Liver (tissue), 9 donors: ENCODE data around the gene BMAL1. TPM values are rescaled to one million over a fixed set of nuclear protein-coding genes. Genes with fewer than 3 reads are reported as not detected.

Experiments
- DNase-seq: peaks from one replicate; pipeline ENCODE4 v3.0.0-alpha.2; 2017; ENCODE audit warnings: low spot score
- H3K27ac ChIP-seq, 2 donors: one replicate each; pipeline ENCODE4 v1.7.0; 2013; ENCODE audit warnings: inconsistent platforms in 2 of 2, low read length in 2 of 2, control low read depth in 1 of 2, low read depth in 1 of 2, mild to moderate bottlenecking in 1 of 2
- H3K27me3 ChIP-seq, 4 donors: one replicate each; pipeline versions ENCODE4 v1.6.1 to v1.7.0; 2013; ENCODE audit warnings: low read length in 3 of 4, inconsistent platforms in 1 of 4, mild to moderate bottlenecking in 1 of 4, moderate library complexity in 1 of 4; ENCODE audit not compliant: control insufficient read depth in 4 of 4, insufficient read depth in 4 of 4
- H3K36me3 ChIP-seq, 4 donors: one replicate each; pipeline versions ENCODE4 v1.6.1 to v1.7.0; 2013; ENCODE audit warnings: low read length in 3 of 4, mild to moderate bottlenecking in 3 of 4, low read depth in 1 of 4, moderate library complexity in 1 of 4; ENCODE audit not compliant: control insufficient read depth in 4 of 4, insufficient read depth in 3 of 4
- H3K4me1 ChIP-seq, 4 donors: one replicate each; pipeline versions ENCODE4 v1.6.1 to v1.7.0; 2013; ENCODE audit warnings: low read length in 3 of 4, mild to moderate bottlenecking in 3 of 4, moderate library complexity in 1 of 4; ENCODE audit not compliant: control insufficient read depth in 4 of 4, insufficient read depth in 4 of 4
- H3K4me3 ChIP-seq, 3 donors: one replicate each; pipeline versions ENCODE4 v1.6.1 to v1.7.0; 2013; ENCODE audit warnings: low read length in 3 of 3, control low read depth in 1 of 3, low read depth in 1 of 3, mild to moderate bottlenecking in 1 of 3
- H3K9ac ChIP-seq, 2 donors: one replicate each; pipeline ENCODE4 v1.7.0; 2013; ENCODE audit warnings: low read length in 2 of 2, mild to moderate bottlenecking in 2 of 2, moderate library complexity in 2 of 2, control low read depth in 1 of 2, low read depth in 1 of 2
- H3K9me3 ChIP-seq, 4 donors: one replicate each; pipeline versions ENCODE4 v1.6.1 to v1.7.0; 2013; ENCODE audit warnings: low read length in 3 of 4; ENCODE audit not compliant: control insufficient read depth in 4 of 4
- ATF3 ChIP-seq: IDR thresholded peaks from 2 replicates; pipeline ENCODE4 v1.6.1; 2016; ENCODE audit warnings: antibody characterized with exemption
- EGR1 ChIP-seq, 2 donors: IDR thresholded peaks; 2 replicates each; pipeline ENCODE4 v1.6.1; 2016 to 2018; ENCODE audit warnings: antibody characterized with exemption in 2 of 2, low read depth in 2 of 2
- FOXA1 ChIP-seq: IDR thresholded peaks from 2 replicates; pipeline ENCODE4 v1.6.1; 2016; ENCODE audit warnings: antibody characterized with exemption
- GABPA ChIP-seq, 2 donors: IDR thresholded peaks in 1 of 2; conservative IDR thresholded peaks in 1 of 2; 2 replicates each; pipeline ENCODE4 v1.6.1; 2016; ENCODE audit warnings: antibody characterized with exemption in 2 of 2, mild to moderate bottlenecking in 1 of 2, moderate library complexity in 1 of 2
- HNF4A ChIP-seq, 2 donors: conservative IDR thresholded peaks; 2 replicates each; pipeline ENCODE4 v1.6.1; 2016; ENCODE audit warnings: antibody characterized with exemption in 2 of 2, mild to moderate bottlenecking in 2 of 2
- NR2F2 ChIP-seq: IDR thresholded peaks from 2 replicates; pipeline ENCODE4 v1.6.1; 2016; ENCODE audit warnings: antibody characterized with exemption
- RAD21 ChIP-seq, 2 donors: IDR thresholded peaks; 2 replicates each; pipeline ENCODE4 v1.6.1; 2016; ENCODE audit warnings: antibody characterized with exemption in 2 of 2, mild to moderate bottlenecking in 2 of 2
- SP1 ChIP-seq: IDR thresholded peaks from 2 replicates; pipeline ENCODE4 v1.6.1; 2018; ENCODE audit warnings: antibody characterized with exemption, mild to moderate bottlenecking
- YY1 ChIP-seq: IDR thresholded peaks from 2 replicates; pipeline ENCODE4 v1.6.1; 2016; ENCODE audit warnings: antibody characterized with exemption, mild to moderate bottlenecking
- WGBS: extraction: QIAGEN DNeasy Blood & Tissue Kit; methylation state at CpG from one replicate; pipeline ENCODE4 v1.1.7; 2013; 5-methylcytosine and 5-hydroxymethylcytosine counted together
- polyA plus RNA-seq, 2 donors: library from polyadenylated mRNA; stranded (reverse) in 1 of 2; unstranded in 1 of 2; fragments of 200-250 nt in 1 of 2; fragments of >200 nt in 1 of 2; fragmentation: Nextera tagmentation in 1 of 2; extraction: Ambion mirVana in 1 of 2; gene quantifications; one replicate each; pipeline versions ENCODE4 v1.2.1 to v1.2.3, GENCODE V29; 2013 to 2015
- total RNA-seq, 2 donors: library from RNA; depleted of rRNA; stranded (reverse); fragments of >200 nt; gene quantifications; one replicate each; pipeline ENCODE4 v1.2.3, GENCODE V29; 2014
- TF ChIP-seq, protein P1 (sequence below): IDR thresholded peaks from 2 replicates; pipeline ENCODE4 v1.6.1; 2016; ENCODE audit warnings: antibody characterized with exemption
- TF ChIP-seq, protein P2 (sequence below): fragments of 150-350 bp; IDR thresholded peaks from 2 replicates; pipeline ENCODE4 v1.5.1; 2017; ENCODE audit warnings: improper control_type of control experiment, low read depth, low read length; ENCODE audit not compliant: missing input control
- TF ChIP-seq, protein P3 (sequence below): IDR thresholded peaks from 2 replicates; pipeline ENCODE4 v1.6.1; 2016; ENCODE audit warnings: antibody characterized with exemption, mild to moderate bottlenecking
- donor health status: healthy.
- donor health status: healthy.
- donor health status: healthy.
- donor health status: healthy.
- donor health status: healthy.

BMAL1 gene
- total and polyA plus RNA-seq, 4 donors = 4.7 to 39.0 (median 15.0) TPM

GRCh38 chr11:13320688-13321087 is 43.1 kb downstream of the BMAL1 start:
- Histone ChIP-seq H3K27me3 (no peaks in the 10 kb centered on the region), H3K4me3 (no peak overlapping the region), H3K9me3 (no peaks in the 10 kb centered on the region), H3K27ac (no peak overlapping the region), H3K36me3 (peaks cover 0 to 4% (median 0%) of the 10 kb centered on the region in 4 donors), H3K4me1 (peaks cover 6 to 44% (median 35%) of the 10 kb centered on the region in 4 donors), H3K9ac (no peak overlapping the region)
- TF ChIP-seq, protein P1, sequence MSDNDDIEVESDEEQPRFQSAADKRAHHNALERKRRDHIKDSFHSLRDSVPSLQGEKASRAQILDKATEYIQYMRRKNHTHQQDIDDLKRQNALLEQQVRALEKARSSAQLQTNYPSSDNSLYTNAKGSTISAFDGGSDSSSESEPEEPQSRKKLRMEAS = no peak
- TF ChIP-seq SP1 (no peak), HNF4A (conservative IDR thresholded peaks at IDR 0.05) (no peak), YY1 (no peak), ATF3 (no peak)
- WGBS = 86% methylated on average over 3 of the region's 3 CpGs
- DNase-seq = no peak

GRCh38 chr11:13321431-13321830 is 43.8 kb downstream of the BMAL1 start:
- Histone ChIP-seq H3K9ac (no peak overlapping the region), H3K4me1 (peaks cover 3 to 38% (median 29%) of the 10 kb centered on the region in 4 donors), H3K27ac (no peak overlapping the region), H3K4me3 (no peak overlapping the region), H3K36me3 (peaks cover 0 to 4% (median 0%) of the 10 kb centered on the region in 4 donors), H3K27me3 (no peaks in the 10 kb centered on the region), H3K9me3 (no peaks in the 10 kb centered on the region)
- TF ChIP-seq RAD21 (IDR thresholded peaks at IDR 0.05) = no peak
- no peak for TF ChIP-seq SP1
- TF ChIP-seq, protein P1 = no peak
- no peak for TF ChIP-seq GABPA (IDR thresholded peaks at IDR 0.05 in 1 of 2, conservative IDR thresholded peaks at IDR 0.05 in 1 of 2)
- no peak for TF ChIP-seq EGR1 (IDR thresholded peaks at IDR 0.05; ENCODE audit: low read depth in 2 of 2)
- TF ChIP-seq, protein P2, sequence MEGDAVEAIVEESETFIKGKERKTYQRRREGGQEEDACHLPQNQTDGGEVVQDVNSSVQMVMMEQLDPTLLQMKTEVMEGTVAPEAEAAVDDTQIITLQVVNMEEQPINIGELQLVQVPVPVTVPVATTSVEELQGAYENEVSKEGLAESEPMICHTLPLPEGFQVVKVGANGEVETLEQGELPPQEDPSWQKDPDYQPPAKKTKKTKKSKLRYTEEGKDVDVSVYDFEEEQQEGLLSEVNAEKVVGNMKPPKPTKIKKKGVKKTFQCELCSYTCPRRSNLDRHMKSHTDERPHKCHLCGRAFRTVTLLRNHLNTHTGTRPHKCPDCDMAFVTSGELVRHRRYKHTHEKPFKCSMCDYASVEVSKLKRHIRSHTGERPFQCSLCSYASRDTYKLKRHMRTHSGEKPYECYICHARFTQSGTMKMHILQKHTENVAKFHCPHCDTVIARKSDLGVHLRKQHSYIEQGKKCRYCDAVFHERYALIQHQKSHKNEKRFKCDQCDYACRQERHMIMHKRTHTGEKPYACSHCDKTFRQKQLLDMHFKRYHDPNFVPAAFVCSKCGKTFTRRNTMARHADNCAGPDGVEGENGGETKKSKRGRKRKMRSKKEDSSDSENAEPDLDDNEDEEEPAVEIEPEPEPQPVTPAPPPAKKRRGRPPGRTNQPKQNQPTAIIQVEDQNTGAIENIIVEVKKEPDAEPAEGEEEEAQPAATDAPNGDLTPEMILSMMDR = no peak
- no peak for TF ChIP-seq FOXA1
- TF ChIP-seq HNF4A (conservative IDR thresholded peaks at IDR 0.05) = no peak
- TF ChIP-seq, protein P3, sequence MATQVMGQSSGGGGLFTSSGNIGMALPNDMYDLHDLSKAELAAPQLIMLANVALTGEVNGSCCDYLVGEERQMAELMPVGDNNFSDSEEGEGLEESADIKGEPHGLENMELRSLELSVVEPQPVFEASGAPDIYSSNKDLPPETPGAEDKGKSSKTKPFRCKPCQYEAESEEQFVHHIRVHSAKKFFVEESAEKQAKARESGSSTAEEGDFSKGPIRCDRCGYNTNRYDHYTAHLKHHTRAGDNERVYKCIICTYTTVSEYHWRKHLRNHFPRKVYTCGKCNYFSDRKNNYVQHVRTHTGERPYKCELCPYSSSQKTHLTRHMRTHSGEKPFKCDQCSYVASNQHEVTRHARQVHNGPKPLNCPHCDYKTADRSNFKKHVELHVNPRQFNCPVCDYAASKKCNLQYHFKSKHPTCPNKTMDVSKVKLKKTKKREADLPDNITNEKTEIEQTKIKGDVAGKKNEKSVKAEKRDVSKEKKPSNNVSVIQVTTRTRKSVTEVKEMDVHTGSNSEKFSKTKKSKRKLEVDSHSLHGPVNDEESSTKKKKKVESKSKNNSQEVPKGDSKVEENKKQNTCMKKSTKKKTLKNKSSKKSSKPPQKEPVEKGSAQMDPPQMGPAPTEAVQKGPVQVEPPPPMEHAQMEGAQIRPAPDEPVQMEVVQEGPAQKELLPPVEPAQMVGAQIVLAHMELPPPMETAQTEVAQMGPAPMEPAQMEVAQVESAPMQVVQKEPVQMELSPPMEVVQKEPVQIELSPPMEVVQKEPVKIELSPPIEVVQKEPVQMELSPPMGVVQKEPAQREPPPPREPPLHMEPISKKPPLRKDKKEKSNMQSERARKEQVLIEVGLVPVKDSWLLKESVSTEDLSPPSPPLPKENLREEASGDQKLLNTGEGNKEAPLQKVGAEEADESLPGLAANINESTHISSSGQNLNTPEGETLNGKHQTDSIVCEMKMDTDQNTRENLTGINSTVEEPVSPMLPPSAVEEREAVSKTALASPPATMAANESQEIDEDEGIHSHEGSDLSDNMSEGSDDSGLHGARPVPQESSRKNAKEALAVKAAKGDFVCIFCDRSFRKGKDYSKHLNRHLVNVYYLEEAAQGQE = no peak
- no peak for TF ChIP-seq NR2F2
- DNase-seq = no peak
- 72% methylated on average over 2 of the region's 2 CpGs for WGBS
